22Rv1 (cell line): ENCODE results near the gene TMEM51.

ENCODE experiments used
- H3K27ac ChIP-seq: fragments of 450-650 bp; 2 replicates; pipeline ENCODE4 v1.5.1; 2017
- CTCF ChIP-seq: fragments of 450-650 bp; IDR thresholded peaks from 2 replicates; pipeline ENCODE4 v1.5.1; 2017; ENCODE audit warnings: mild to moderate bottlenecking
- ZFX ChIP-seq: fragments of 450-650 bp; IDR thresholded peaks from 2 replicates; pipeline ENCODE4 v1.6.1; 2017; ENCODE audit warnings: antibody characterized with exemption, borderline replicate concordance

TMEM51 gene

GRCh38 chr1:15148941-15149340 is 4.6 kb upstream of the TMEM51 start:
- H3K27ac ChIP-seq, result no peak overlapping the region
- TF ChIP-seq ZFX (no peak), CTCF (no peak)

GRCh38 chr1:15150376-15150775 is 3.2 kb upstream of the TMEM51 start:
- H3K27ac ChIP-seq, result no peak overlapping the region
- TF ChIP-seq CTCF (no peak), ZFX (no peak)

- TF ChIP-seq CTCF, result no peak
- no peak overlapping the region for H3K27ac ChIP-seq
These were observed 2.2 kb upstream of the TMEM51 start for GRCh38 chr1:15151377-15151806.

GRCh38 chr1:15151871-15152270 is 1.7 kb upstream of the TMEM51 start:
- H3K27ac ChIP-seq, result peak overlapping the region; percentile 72
- TF ChIP-seq ZFX (no peak), CTCF (no peak)

- H3K27ac ChIP-seq, result peak overlapping the region; percentile 72
- TF ChIP-seq ZFX (no peak), CTCF (peak; percentile 85)
These were observed 996 bp upstream of the TMEM51 start for GRCh38 chr1:15152318-15153183.

- TF ChIP-seq ZFX, result no peak
- TF ChIP-seq CTCF, result peak; percentile 92
- peak overlapping the region; percentile 72 for H3K27ac ChIP-seq
These were observed 414 bp downstream of the TMEM51 start for GRCh38 chr1:15153842-15154479.

- no peak overlapping the region for H3K27ac ChIP-seq
- TF ChIP-seq ZFX (no peak), CTCF (no peak)
These were observed 1.0 kb downstream of the TMEM51 start for GRCh38 chr1:15154480-15155036.
